Sigmoid colon (tissue), 4 donors: ENCODE data around the gene SPAG8.

Experiments
- EP300 ChIP-seq, 4 donors: sonication (generic); formaldehyde crosslinking; IDR thresholded peaks; one replicate each; pipeline ENCODE4 v1.6.1; 2017; ENCODE audit warnings: antibody characterized with exemption in 4 of 4
- POLR2A ChIP-seq, 2 donors: fragments of 450-650 bp; IDR thresholded peaks; one replicate each; pipeline ENCODE4 v1.6.1; 2016; ENCODE audit warnings: antibody characterized with exemption in 2 of 2, mild to moderate bottlenecking in 2 of 2, moderate library complexity in 2 of 2
- POLR2AphosphoS5 ChIP-seq, 4 donors: sonication (generic); formaldehyde crosslinking; IDR thresholded peaks; one replicate each; pipeline ENCODE4 v1.6.1; 2017; ENCODE audit warnings: antibody characterized with exemption in 4 of 4
- TF ChIP-seq, protein P1 (sequence below), 4 experiments: fragments of 450-650 bp in 3 of 4; fragments of 200-600 bp in 1 of 4; IDR thresholded peaks; one replicate each; pipeline ENCODE4 v1.5.1; 2016 to 2019; ENCODE audit warnings: antibody characterized with exemption in 4 of 4, mild to moderate bottlenecking in 3 of 4, moderate library complexity in 2 of 4

DNA sequence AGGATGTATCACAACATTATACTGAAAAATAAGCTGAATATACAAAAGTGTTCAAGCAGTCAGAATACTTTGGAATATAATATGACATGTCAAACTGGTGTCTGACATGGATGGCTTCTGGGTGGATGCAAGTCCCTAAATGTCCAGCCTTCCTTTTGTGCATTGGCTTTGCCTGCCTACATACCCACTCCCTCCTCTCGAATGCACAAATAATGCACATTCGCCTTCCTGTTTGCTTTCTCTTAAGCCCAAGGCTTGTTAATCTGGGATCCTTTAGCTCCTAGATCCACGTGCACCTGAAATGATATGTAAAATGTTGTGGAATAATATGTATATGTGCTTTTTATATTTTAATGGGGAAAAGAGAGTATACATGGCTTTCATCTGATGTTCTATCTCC, 33.6 kb downstream of the SPAG8 start:
- TF ChIP-seq, protein P1, sequence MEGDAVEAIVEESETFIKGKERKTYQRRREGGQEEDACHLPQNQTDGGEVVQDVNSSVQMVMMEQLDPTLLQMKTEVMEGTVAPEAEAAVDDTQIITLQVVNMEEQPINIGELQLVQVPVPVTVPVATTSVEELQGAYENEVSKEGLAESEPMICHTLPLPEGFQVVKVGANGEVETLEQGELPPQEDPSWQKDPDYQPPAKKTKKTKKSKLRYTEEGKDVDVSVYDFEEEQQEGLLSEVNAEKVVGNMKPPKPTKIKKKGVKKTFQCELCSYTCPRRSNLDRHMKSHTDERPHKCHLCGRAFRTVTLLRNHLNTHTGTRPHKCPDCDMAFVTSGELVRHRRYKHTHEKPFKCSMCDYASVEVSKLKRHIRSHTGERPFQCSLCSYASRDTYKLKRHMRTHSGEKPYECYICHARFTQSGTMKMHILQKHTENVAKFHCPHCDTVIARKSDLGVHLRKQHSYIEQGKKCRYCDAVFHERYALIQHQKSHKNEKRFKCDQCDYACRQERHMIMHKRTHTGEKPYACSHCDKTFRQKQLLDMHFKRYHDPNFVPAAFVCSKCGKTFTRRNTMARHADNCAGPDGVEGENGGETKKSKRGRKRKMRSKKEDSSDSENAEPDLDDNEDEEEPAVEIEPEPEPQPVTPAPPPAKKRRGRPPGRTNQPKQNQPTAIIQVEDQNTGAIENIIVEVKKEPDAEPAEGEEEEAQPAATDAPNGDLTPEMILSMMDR (IDR thresholded peaks at IDR 0.05): no peak
- no peak for TF ChIP-seq POLR2A (IDR thresholded peaks at IDR 0.05)
- TF ChIP-seq EP300 (IDR thresholded peaks at IDR 0.05): no peak
- TF ChIP-seq POLR2AphosphoS5 (IDR thresholded peaks at IDR 0.05): no peak
